ENCODE measurements around the gene MRO.

GRCh38 chr18:50814395-50814794 lies 5.4 kb downstream of the MRO start:
- TF ChIP-seq HDAC6 (IDR thresholded peaks at IDR 0.05; ENCODE audit: low read depth, low read length) (no peak), POLR2A (IDR thresholded peaks at IDR 0.05; ENCODE audit: control extremely low read depth in 1 of 2, low read depth in 2 of 2, low read length in 2 of 2) (no peak), MAFK (IDR thresholded peaks at IDR 0.05; ENCODE audit: low read depth, low read length) (no peak), SP1 (IDR thresholded peaks at IDR 0.05; ENCODE audit: low read depth, low read length) (no peak), RBBP5 (IDR thresholded peaks at IDR 0.05; ENCODE audit: borderline replicate concordance, low read depth, low read length) (no peak), CTCF (IDR thresholded peaks at IDR 0.05; ENCODE audit: control extremely low read depth in 1 of 3, insufficient read depth in 1 of 3, low read depth in 1 of 3, low read length in 3 of 3) (no peak), GABPA (IDR thresholded peaks at IDR 0.05; ENCODE audit: borderline replicate concordance, insufficient read depth, low read length) (no peak), CREB1 (IDR thresholded peaks at IDR 0.05) (no peak), SIX5 (IDR thresholded peaks at IDR 0.05; ENCODE audit: low read depth, low read length) (no peak), SIRT6 (IDR thresholded peaks at IDR 0.05; ENCODE audit: low read length) (no peak), ATF2 (IDR thresholded peaks at IDR 0.05; ENCODE audit: low read length) (no peak), SRF (IDR thresholded peaks at IDR 0.05; ENCODE audit: low read depth, low read length) (no peak)
